GM10266 (cell line): Measurements from ENCODE around the gene TTN.

Experiments
- DNase-seq: peaks from one replicate; pipeline ENCODE4 v3.0.0; 2012; ENCODE audit errors: extremely low spot score
- TF ChIP-seq, protein P1 (sequence below): IDR thresholded peaks from 2 replicates; pipeline ENCODE4 v1.5.1; 2012; ENCODE audit warnings: mild to moderate bottlenecking, low read depth; ENCODE audit not compliant: control insufficient read depth, insufficient read depth; ENCODE audit errors: missing control alignments

TTN gene

DNA sequence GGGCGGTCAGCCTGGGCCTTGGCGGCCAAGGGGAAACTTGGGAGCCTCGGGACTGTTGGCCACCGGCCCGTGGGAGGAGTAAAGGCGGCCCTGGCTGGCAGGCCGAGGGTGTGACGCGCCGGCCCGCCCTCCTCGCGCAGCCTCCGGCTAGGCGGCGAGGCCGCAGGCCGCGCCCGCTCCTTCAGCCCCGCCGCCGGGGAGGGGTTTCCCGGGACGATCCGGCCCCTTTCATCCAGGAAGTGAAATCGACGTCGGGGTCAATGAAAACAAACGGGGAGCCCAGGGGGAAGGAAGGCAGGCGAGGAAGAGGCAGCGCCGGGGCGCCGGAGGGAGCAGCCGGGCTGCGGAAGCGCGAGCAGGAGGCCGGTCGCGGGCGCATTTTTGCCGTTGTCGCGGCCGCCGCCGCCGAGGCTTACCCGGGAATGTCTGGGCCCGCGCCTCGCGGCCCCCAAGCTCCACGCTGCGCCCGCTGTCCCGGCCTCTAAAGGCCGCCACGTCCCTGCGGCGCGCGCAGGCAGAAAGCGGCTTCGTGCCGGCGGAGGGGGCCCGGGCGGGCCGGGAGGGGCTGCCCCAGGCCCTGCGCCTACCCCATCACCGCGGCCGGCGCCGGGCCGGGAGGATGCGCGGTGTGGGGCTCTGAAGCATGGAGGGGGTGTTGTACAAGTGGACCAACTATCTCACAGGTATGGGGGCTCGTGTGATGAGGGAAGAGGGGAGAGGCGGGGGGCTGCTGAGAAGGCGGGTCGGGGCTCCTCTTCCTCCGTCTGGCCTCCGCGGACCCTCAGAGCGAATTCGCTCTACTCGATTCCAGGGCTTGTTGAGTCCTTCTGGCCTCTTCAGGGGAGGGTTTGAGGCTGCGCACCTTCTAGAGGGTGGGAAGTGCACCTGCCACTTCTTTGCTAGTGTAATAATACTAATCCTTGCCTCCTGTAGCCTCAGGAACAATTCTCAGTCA is 326.7 kb downstream of the TTN start, which contains the start of gene PLEKHA3:
Gene PLEKHA3, plus strand, starts transcription at position 231 of the 955 bp plus-strand sequence. Its CDS starts 413 bp downstream, at position 644.
- peak; percentile 91 for DNase-seq
- TF ChIP-seq, protein P1, sequence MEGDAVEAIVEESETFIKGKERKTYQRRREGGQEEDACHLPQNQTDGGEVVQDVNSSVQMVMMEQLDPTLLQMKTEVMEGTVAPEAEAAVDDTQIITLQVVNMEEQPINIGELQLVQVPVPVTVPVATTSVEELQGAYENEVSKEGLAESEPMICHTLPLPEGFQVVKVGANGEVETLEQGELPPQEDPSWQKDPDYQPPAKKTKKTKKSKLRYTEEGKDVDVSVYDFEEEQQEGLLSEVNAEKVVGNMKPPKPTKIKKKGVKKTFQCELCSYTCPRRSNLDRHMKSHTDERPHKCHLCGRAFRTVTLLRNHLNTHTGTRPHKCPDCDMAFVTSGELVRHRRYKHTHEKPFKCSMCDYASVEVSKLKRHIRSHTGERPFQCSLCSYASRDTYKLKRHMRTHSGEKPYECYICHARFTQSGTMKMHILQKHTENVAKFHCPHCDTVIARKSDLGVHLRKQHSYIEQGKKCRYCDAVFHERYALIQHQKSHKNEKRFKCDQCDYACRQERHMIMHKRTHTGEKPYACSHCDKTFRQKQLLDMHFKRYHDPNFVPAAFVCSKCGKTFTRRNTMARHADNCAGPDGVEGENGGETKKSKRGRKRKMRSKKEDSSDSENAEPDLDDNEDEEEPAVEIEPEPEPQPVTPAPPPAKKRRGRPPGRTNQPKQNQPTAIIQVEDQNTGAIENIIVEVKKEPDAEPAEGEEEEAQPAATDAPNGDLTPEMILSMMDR, result no peak

DNA sequence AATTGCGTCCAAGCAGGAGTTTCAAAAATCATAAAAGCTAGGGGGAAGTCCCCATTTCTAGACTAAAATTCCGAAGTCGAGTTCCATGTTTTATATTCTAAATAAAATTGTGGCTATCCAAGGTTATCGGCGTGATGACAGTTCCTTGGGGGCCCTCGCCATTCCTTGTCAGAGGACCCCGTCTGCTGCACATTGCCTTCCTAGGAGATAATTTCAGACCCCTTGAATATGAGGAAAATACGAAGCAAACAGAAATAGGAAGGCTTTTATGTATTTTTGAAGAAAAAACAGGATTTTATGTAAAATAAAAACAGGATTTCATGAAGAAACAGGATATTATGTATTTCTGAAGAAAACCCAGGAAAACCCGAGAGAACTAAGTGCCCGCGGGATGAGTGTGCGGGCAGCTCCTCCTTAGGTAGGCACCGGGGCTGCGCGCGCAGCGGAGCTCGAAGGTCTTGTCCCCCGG is 327.4 kb downstream of the TTN start:
- TF ChIP-seq, protein P1, result no peak
- no peak for DNase-seq

DNA sequence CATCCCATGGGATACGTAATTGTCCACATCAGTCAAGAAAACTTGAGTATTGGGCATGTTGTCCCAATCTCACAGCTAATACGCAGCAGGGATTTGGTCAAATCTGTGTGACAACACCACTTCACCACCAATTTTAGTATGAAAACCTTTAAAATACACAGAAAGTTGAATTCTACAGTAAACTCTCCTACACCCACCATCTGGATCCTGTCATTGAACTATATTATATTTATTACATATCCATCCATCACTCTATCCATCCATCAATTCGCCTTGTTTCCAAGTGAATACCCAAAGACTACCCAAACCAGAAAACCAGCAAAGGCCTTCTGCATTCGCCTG is 328.0 kb downstream of the TTN start:
- no peak for DNase-seq
- TF ChIP-seq, protein P1, result no peak

DNA sequence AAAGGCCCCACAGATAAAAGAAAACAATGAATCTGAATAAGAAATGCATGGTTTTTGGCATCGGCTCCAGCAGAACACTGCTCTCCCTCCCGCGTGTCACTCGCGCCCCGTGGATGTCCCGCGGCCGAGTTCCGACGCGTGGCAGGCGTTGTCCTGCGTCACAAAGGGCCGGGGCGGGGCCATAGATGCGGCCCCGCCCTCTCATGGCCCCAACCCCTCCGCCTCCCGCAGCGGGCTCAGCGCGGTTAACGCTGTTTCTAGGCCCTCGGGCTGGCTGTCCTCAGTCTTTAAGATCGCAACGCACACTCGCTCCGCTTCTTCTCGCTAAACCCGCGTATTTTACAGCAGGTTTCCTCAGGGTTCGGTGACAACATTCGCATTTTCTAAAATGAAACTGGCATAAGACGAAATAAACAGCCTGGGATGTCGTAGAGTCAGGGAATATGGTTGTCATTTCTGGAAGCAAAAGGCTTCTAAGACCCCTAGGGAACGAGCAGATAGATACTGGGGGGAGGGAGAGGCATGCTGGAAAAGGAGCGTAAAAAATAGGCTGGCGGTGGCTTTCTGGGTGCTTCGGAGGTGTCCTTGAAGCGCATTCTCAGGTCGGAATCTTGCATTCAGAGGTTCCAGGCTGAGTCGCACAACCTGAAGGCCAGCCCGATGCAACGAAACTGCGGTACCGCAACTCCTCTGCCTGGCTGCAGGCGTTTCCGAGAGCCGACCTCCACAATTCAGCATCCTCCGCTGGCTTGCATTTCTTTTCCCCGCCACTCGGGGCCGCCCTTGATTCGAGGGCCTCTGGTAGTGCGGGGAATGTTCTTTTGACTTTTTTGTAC is 328.6 kb downstream of the TTN start, which contains the start of gene FKBP7:
Gene FKBP7, minus strand, starts transcription at position 162 of the 836 bp plus-strand sequence. Its CDS starts 101 bp downstream, at position 61.
- TF ChIP-seq, protein P1, result peak; percentile 93
- peak; percentile 83 for DNase-seq

DNA sequence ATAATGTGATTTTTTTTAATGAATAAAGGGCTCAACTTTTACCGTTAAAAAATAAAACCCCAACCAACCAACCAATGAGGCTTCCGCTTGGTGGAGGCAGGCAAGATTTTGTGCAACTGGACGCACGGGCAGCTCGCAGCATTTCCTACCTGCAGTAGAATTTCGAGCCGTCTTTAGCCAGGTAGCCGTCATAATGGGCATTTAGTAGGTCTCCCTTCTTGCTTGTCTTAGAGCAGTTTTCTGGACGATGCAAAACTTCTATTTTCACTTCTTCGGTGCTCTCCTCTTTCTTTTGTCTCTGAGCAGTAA is 329.1 kb downstream of the TTN start:
- TF ChIP-seq, protein P1, result no peak
- peak; percentile 32 for DNase-seq

DNA sequence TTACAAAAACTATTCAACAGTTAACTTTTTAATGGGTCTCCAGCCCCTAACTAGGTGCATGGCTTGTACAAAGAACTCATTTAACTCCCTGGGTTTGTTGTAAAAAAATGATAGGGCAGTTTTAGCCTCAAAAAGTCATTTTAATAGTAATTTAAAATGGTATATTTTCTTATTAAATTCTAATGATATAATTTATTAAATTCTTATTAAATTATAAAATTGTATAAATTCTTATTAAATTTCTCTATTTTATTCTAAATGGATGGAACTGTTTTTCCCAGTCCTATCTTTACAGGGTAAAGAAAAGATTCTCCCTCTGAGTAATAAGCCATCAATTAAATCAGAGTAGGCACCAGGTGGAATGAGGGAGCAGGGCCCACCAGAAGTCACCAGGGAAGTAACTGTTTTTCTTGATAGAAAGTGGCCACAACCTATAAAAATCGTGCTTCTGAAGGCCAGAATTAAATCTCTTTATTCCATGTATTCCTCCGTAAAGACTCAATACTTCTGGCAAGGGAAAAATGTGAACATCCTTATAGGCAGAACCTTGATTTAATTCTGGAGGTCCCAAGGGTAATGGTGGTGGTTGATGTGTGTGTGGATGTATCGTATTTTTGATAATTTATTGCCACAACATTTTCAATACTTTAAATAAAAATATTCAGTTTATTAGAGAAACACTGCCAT is 329.6 kb downstream of the TTN start:
- TF ChIP-seq, protein P1, result no peak
- no peak for DNase-seq
